ENCODE results near the gene ENAH.

The ENAH gene

DNA sequence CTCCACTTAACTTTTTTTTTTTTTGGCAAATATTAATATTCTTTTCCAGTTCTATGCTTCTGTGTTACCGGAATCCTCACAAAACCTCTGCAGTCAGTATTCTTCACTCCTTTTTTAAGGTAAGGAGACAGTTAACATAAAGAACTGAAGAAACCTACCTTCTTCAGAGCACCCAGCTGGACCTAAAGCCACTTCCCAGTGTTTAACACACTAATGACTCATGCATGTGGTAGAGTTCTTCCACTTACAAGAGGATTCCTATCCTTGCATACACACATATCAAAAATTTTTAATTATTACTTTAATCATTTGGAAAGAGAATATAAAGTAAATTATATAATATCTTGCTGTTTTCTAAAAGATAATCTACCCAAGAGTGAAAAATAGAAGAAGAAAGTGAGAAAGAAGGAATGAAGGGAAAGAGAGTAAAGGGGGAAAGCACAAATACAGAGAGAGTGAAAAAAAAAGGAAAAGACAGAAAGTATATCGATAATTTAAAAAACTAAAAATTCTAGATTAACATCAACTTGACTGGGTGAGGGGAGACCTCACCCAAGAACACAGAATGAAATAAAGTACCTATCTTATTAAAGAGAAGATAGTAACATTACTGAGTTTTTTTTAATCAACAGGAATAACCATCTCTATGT, 54.9 kb downstream of the ENAH start:
- H3K27ac ChIP-seq (replicated peaks), result no peak overlapping the region
- no peaks in the 10 kb centered on the region for H3K27me3 ChIP-seq (ENCODE audit: insufficient read depth, poor library complexity, severe bottlenecking)
- TF ChIP-seq, protein P1, sequence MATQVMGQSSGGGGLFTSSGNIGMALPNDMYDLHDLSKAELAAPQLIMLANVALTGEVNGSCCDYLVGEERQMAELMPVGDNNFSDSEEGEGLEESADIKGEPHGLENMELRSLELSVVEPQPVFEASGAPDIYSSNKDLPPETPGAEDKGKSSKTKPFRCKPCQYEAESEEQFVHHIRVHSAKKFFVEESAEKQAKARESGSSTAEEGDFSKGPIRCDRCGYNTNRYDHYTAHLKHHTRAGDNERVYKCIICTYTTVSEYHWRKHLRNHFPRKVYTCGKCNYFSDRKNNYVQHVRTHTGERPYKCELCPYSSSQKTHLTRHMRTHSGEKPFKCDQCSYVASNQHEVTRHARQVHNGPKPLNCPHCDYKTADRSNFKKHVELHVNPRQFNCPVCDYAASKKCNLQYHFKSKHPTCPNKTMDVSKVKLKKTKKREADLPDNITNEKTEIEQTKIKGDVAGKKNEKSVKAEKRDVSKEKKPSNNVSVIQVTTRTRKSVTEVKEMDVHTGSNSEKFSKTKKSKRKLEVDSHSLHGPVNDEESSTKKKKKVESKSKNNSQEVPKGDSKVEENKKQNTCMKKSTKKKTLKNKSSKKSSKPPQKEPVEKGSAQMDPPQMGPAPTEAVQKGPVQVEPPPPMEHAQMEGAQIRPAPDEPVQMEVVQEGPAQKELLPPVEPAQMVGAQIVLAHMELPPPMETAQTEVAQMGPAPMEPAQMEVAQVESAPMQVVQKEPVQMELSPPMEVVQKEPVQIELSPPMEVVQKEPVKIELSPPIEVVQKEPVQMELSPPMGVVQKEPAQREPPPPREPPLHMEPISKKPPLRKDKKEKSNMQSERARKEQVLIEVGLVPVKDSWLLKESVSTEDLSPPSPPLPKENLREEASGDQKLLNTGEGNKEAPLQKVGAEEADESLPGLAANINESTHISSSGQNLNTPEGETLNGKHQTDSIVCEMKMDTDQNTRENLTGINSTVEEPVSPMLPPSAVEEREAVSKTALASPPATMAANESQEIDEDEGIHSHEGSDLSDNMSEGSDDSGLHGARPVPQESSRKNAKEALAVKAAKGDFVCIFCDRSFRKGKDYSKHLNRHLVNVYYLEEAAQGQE (IDR thresholded peaks at IDR 0.05; ENCODE audit: insufficient replicate concordance, low read depth), result no peak
- no peak for TF ChIP-seq GABPA (IDR thresholded peaks at IDR 0.05; ENCODE audit: low read depth)
- no peak for TF ChIP-seq CTCF (IDR thresholded peaks at IDR 0.05; ENCODE audit: insufficient read depth, low read length)
- no peak for TF ChIP-seq SPI1 (IDR thresholded peaks at IDR 0.05; ENCODE audit: borderline replicate concordance, low read depth)
- TF ChIP-seq POLR2AphosphoS5 (IDR thresholded peaks at IDR 0.05; ENCODE audit: low read depth), result no peak
- H3K4me3 ChIP-seq (replicated peaks; ENCODE audit: insufficient read depth, low read length), result no peak overlapping the region
- no peak for DNase-seq (ENCODE audit: low read depth in 1 of 2, low spot score in 1 of 2)

DNA sequence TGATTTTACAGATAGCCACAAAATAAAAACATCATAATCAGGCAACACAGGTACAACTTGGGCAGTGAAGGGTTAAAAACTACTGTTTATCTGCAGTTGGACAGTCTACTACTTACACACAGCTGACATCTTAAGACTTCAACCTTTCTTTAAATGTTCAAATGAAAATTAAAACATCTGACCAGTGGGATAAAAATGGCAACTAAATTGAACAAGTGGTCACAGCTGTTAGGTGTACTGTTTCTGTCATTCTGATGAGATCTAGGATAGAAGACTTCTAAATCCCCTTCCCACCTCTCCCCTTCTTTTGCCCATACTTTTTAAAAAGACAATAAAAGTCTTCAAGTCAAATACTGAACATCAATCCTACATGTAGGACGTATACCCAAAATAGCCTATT, 56.2 kb downstream of the ENAH start:
- H3K27me3 ChIP-seq (ENCODE audit: insufficient read depth, poor library complexity, severe bottlenecking), result no peaks in the 10 kb centered on the region
- DNase-seq (ENCODE audit: low read depth in 1 of 2, low spot score in 1 of 2), result no peak

GRCh38 chr1:225595974-225596551, 56.9 kb downstream of the ENAH start:
- no peak for TF ChIP-seq GABPA (IDR thresholded peaks at IDR 0.05; ENCODE audit: low read depth)
- TF ChIP-seq POLR2AphosphoS5 (IDR thresholded peaks at IDR 0.05; ENCODE audit: low read depth), result no peak
- no peak for TF ChIP-seq CTCF (IDR thresholded peaks at IDR 0.05; ENCODE audit: insufficient read depth, low read length)
- TF ChIP-seq SPI1 (IDR thresholded peaks at IDR 0.05; ENCODE audit: borderline replicate concordance, low read depth), result no peak
- TF ChIP-seq, protein P1 (IDR thresholded peaks at IDR 0.05; ENCODE audit: insufficient replicate concordance, low read depth), result no peak
- Histone ChIP-seq H3K27me3 (ENCODE audit: insufficient read depth, poor library complexity, severe bottlenecking) (no peaks in the 10 kb centered on the region), H3K27ac (replicated peaks) (no peak overlapping the region), H3K4me3 (replicated peaks; ENCODE audit: insufficient read depth, low read length) (no peak overlapping the region)
- DNase-seq (ENCODE audit: low read depth in 1 of 2, low spot score in 1 of 2), result no peak

More for the DNA sequence above, 56.2 kb downstream of the ENAH start:
- Histone ChIP-seq H3K4me3 (replicated peaks; ENCODE audit: insufficient read depth, low read length) (no peak overlapping the region), H3K27ac (replicated peaks) (no peak overlapping the region)
- TF ChIP-seq, protein P1 (IDR thresholded peaks at IDR 0.05; ENCODE audit: insufficient replicate concordance, low read depth), result no peak
- no peak for TF ChIP-seq GABPA (IDR thresholded peaks at IDR 0.05; ENCODE audit: low read depth)

All from HL-60 (cell line).